ENCODE data around the gene EMILIN3. TPM values are rescaled to one million over a fixed set of nuclear protein-coding genes. Genes with fewer than 3 reads are reported as not detected.

The EMILIN3 gene
- total RNA-seq, 4 donors from 2014 or later: not detected

DNA sequence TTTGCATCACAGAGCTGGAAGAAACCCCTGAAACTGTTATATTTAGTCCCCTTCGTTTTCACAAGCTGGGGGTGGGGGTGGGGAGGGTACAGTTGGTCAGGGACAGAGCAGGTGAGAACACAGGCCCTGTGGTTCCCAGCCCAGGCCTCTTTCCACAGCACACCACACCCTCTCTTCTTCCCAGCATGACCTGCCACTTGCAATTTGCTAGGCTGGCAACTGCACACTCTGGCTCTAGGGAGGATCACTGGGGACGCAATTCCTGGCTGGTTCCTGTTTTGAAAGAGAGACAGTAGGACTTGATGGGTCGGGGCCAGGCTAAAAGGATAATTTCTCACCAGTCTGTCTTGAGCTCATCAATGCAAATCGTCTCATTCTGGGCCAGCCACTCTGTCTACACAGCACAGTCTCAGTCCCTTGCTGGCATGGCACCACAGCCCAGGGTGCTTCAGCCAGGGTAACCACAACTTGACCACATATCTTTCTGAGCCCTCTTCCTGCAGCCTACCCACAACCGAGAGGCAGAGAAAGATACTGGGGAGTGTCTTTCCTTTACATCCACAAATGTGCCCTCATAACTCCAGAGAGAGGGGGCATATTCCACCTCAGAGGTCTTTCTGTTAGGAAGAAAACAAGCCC is 41.7 kb upstream of the EMILIN3 start:
- TF ChIP-seq, protein P1, sequence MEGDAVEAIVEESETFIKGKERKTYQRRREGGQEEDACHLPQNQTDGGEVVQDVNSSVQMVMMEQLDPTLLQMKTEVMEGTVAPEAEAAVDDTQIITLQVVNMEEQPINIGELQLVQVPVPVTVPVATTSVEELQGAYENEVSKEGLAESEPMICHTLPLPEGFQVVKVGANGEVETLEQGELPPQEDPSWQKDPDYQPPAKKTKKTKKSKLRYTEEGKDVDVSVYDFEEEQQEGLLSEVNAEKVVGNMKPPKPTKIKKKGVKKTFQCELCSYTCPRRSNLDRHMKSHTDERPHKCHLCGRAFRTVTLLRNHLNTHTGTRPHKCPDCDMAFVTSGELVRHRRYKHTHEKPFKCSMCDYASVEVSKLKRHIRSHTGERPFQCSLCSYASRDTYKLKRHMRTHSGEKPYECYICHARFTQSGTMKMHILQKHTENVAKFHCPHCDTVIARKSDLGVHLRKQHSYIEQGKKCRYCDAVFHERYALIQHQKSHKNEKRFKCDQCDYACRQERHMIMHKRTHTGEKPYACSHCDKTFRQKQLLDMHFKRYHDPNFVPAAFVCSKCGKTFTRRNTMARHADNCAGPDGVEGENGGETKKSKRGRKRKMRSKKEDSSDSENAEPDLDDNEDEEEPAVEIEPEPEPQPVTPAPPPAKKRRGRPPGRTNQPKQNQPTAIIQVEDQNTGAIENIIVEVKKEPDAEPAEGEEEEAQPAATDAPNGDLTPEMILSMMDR (IDR thresholded peaks at IDR 0.05; ENCODE audit: low read depth): no peak

DNA sequence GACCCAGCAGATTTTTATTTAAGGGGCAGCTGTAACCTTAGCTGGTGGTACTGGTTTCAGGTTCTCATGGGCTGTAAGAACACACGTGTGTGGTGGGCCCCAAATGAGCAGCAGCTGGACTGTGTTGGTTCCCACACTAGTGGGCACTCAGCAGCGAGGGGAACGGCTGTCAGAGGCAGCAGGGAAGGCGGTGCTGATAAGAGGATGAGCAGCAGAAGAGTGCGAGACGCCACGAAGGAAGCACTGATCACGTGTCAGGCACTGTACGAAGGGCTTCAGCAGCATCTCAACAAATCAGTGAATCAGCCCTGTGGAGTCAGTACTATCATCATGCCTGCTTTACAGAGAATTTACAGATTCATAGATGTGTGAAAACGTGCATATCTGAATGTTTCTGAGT is 41.0 kb upstream of the EMILIN3 start:
- TF ChIP-seq, protein P1 (IDR thresholded peaks at IDR 0.05; ENCODE audit: low read depth): no peak

DNA sequence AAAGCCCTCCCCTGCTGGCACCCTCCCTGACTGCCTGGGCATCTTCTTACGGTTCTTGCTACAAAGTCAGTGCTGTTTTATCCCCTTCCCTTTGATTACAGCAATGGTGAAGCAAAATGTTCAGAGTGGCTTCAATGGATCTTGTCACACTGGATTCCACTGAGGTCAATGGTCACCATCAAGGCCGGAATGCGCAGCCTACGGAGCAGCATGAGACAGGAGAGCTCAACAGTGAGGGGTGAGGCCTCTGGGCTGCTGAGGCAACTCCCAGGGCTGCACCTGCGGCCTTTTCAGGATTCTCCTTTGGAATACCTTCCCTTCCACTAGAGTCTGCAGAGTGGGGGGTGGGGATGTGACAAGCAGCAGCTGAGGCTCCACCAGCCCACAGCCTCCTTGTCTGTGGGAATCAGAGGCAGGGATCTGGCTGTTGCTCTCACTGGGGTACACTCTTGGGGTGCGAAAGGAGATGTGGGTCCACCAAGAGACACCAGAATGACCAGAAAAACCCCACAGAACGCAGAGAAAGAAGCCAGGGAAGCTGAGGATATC is 40.4 kb upstream of the EMILIN3 start:
- TF ChIP-seq, protein P1 (IDR thresholded peaks at IDR 0.05; ENCODE audit: low read depth): no peak

DNA sequence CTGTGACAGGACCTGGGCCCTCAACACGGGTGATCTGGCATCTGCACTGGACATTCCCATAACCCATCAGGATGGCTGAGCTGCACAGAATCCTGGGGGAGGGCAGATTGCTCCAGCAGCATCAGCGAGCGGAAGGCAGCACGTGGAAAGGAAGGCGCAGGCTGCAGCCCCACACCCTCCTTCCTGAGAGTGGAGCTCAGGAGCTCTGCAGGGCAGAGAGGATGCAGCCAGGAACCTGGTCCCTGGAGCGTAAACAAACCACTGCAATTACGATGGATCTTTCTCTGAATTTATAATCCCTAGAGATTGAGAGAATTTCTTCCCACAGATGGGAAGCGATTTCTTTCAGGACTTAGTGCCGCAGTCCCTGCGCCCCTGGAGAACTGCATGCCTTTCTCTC is 39.7 kb upstream of the EMILIN3 start:
- TF ChIP-seq, protein P1 (IDR thresholded peaks at IDR 0.05; ENCODE audit: low read depth): no peak

DNA sequence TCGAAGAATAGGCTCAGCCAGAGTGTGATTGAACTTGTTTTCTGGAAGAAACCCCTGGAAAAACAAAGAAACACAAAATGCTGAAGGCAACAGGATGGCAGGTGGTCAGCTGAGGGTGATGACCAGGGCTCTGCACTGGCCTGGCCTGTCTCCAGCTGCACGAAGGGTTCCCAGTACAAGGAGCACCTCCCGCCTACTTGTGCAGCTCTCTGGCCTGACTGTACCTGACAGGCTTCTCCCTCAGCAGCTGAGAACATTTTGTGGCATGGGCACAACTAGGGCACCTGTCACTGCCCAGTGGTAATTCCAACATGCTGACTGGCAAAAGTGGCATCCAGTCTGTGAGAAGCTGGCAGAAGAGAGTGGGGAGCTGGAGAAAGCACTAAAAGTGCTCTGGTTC is 38.8 kb upstream of the EMILIN3 start:
- TF ChIP-seq, protein P1 (IDR thresholded peaks at IDR 0.05; ENCODE audit: low read depth): no peak

DNA sequence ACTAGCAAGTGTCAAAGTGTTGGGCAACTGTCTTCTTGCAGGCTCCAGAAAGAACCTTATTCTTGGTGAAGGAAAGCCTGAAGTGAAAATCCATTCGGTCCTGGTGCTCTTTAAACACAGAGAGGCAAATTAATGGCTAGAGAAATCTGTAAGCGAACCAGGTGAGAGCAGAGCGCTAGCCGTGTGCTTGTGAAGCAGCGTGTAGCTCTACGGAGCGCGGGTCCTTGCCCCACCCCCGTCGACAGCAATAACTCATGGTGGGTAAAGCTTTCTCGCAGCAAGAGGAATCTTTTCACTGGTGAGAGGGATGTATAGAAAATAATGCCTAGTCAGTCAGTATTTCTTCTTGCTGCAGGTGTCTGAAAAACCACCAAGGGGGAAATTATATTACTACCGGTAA is 37.0 kb upstream of the EMILIN3 start:
- TF ChIP-seq, protein P1 (IDR thresholded peaks at IDR 0.05; ENCODE audit: low read depth): no peak

DNA sequence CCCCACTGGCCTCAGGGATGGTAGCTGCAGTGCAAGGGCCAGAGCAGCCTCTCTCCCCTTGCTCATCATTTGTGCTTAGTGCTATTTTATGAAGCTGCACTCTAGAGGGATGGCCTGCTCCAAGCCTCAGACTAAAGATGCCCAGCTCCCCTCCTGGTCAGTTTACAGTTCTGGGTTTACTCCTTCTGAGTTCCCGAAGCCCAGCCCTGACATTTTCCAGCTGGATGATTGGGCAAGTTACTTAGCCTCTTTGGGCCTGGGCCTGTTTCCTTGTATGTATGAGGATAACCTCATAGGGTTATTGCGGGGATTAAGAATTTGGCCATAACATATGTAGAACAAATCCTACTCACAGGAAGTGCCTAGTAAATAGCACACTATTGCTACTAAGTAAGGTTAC is 31.8 kb upstream of the EMILIN3 start:
- TF ChIP-seq, protein P1 (IDR thresholded peaks at IDR 0.05; ENCODE audit: low read depth): no peak

Data from subcutaneous adipose tissue (tissue), 4 donors.